ENCODE measurements around the gene TBC1D5. TPM values are rescaled to one million over a fixed set of nuclear protein-coding genes. Genes with fewer than 3 reads are reported as not detected.

TBC1D5 gene
- total and polyA plus RNA-seq, 2 experiments from 2014 or later = 31.0 to 69.9 TPM

DNA sequence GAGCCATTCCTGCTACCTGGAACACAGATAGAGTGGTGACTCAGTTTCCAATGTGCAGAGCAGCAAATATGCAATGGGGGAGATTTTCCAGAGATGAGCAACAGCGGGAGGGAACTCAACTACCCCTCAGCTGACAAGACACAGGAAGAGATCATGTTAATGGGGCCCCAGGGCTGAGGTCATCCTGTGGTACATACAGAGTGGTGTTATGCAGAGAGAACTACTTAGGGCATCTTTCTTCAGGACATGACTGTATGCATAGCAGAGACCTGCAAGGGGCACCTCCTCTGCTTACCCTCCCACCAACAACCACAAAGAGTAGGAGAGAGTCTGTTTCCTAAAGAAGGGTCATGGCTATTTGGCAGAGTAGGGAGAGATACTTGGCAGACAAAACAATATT is 6.8 kb upstream of the TBC1D5 start:
- H3K79me2 ChIP-seq (ENCODE audit: insufficient read depth) = no peaks in the 10 kb centered on the region
- H3K9ac ChIP-seq = no peak overlapping the region
- WGBS, 2 experiments (ENCODE audit: low coverage in 1 of 2, low lambda C conversion rate in 2 of 2, missing lambda C conversion rate in 2 of 2) = 82 to 93% methylated on average over 1 of the region's 1 CpG
- peak; percentile 9 for DNase-seq
- no peaks in the 10 kb centered on the region for H3K4me1 ChIP-seq (ENCODE audit: insufficient read depth)
- in situ Hi-C loops (cut with MboI) = no loop called here
- H3K9me2 ChIP-seq (ENCODE audit: insufficient read depth) = no peaks in the 10 kb centered on the region
- peak overlapping the region; percentile 57 for H2AFZ ChIP-seq
- no peaks in the 10 kb centered on the region for H3K27me3 ChIP-seq (replicated peaks; ENCODE audit: insufficient read depth)
- H3K9me3 ChIP-seq (ENCODE audit: low read depth) = no peaks in the 10 kb centered on the region
- peak overlapping the region; percentile 36; the same call in 1 of the 2 replicates for H3K4me3 ChIP-seq
- no peaks in the 10 kb centered on the region for H4K20me1 ChIP-seq (ENCODE audit: insufficient read depth)
- H3K36me3 ChIP-seq (ENCODE audit: low read depth) = no peaks in the 10 kb centered on the region
- no peak for TF ChIP-seq EZH2 (IDR thresholded peaks at IDR 0.05; ENCODE audit: insufficient read depth, poor library complexity, severe bottlenecking)
- no peak for TF ChIP-seq EZH2phosphoT487 (IDR thresholded peaks at IDR 0.05; ENCODE audit: insufficient read depth, low read depth)
- no peak overlapping the region for H3K27ac ChIP-seq
- no peak overlapping the region for H3K4me2 ChIP-seq (ENCODE audit: unreplicated experiment)
- H3F3A ChIP-seq (ENCODE audit: insufficient read depth) = no peaks in the 10 kb centered on the region

DNA sequence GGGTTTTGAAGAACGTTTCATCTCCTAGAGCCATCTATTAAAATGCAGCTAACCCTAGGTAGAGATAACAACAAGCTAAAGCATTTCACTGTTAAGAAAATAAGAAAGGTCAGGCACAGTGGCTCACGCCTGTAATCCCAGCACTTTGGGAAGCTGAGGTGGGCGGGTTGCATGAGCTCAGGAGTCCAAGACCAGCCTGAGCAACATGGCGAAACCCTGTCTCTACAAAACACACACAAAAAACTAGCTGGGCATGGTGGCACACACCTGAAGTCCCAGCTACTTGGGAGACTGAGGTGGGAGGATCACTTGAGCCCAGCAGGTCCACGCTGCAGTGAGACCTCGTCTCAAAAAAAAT is 5.4 kb upstream of the TBC1D5 start:
- no peak overlapping the region for H3K27ac ChIP-seq
- DNase-seq = no peak
- H3K4me2 ChIP-seq (ENCODE audit: unreplicated experiment) = no peak overlapping the region
- no peak overlapping the region for H2AFZ ChIP-seq
- H4K20me1 ChIP-seq (ENCODE audit: insufficient read depth) = no peaks in the 10 kb centered on the region
- H3K4me3 ChIP-seq = no peak overlapping the region
- TF ChIP-seq EZH2phosphoT487 (IDR thresholded peaks at IDR 0.05; ENCODE audit: insufficient read depth, low read depth) = no peak
- TF ChIP-seq EZH2 (IDR thresholded peaks at IDR 0.05; ENCODE audit: insufficient read depth, poor library complexity, severe bottlenecking) = no peak
- H3K9ac ChIP-seq = no peak overlapping the region
- no peaks in the 10 kb centered on the region for H3K9me3 ChIP-seq (ENCODE audit: low read depth)
- H3K9me2 ChIP-seq (ENCODE audit: insufficient read depth) = no peaks in the 10 kb centered on the region
- no peaks in the 10 kb centered on the region for H3K27me3 ChIP-seq (replicated peaks; ENCODE audit: insufficient read depth)
- in situ Hi-C loops (cut with MboI) = no loop called here
- H3K4me1 ChIP-seq (ENCODE audit: insufficient read depth) = peaks cover 5% of the 10 kb centered on the region; the same call in 1 of the 2 replicates
- no peaks in the 10 kb centered on the region for H3K36me3 ChIP-seq (ENCODE audit: low read depth)
- WGBS, 2 experiments (ENCODE audit: low coverage in 1 of 2, low lambda C conversion rate in 2 of 2, missing lambda C conversion rate in 2 of 2) = 80 to 82% methylated on average over 6 of the region's 6 CpGs
- no peaks in the 10 kb centered on the region for H3K79me2 ChIP-seq (ENCODE audit: insufficient read depth)
- peaks cover 6% of the 10 kb centered on the region; the same call in 1 of the 2 replicates for H3F3A ChIP-seq (ENCODE audit: insufficient read depth)

DNA sequence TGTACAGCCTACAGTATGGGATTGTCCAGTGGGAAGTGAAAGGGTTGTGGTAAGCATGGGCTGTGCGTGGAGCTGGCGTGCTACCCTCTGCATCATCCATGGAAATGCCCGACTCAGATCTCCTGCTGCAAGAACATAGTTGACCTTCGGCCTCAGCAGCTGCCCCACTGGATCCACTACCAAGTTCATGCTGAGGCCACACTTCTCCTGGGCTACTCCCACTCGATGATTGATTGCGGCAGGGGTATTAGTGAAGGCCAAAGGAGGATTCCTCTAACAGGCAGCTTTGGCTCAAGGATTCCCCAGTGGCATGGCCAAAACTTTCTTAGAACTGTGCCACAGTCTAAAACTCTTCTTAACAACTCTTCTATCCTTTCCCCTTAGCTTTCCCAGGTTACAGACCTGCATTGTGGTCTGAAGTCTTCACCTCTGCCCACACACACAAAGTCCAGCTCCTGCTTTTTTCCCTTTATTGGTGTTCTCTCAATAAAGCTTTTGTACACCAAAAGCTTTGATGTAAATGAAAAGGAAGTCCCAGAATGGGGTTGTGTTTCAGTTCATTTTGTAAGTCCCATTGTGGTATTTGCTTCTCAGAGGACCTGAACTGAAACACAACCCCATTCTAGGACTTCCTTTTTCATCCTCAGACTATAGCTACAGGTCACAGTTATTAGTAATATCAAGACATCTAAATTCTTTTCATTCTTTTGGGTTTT is 4.9 kb upstream of the TBC1D5 start:
- TF ChIP-seq EZH2phosphoT487 (IDR thresholded peaks at IDR 0.05; ENCODE audit: insufficient read depth, low read depth) (no peak), EZH2 (IDR thresholded peaks at IDR 0.05; ENCODE audit: insufficient read depth, poor library complexity, severe bottlenecking) (no peak)
- H3K9ac ChIP-seq = no peak overlapping the region
- DNase-seq = no peak
- peaks cover 5% of the 10 kb centered on the region; the same call in 1 of the 2 replicates for H3K4me1 ChIP-seq (ENCODE audit: insufficient read depth)
- no peak overlapping the region for H3K4me2 ChIP-seq (ENCODE audit: unreplicated experiment)
- H3K36me3 ChIP-seq (ENCODE audit: low read depth) = no peaks in the 10 kb centered on the region
- H3K79me2 ChIP-seq (ENCODE audit: insufficient read depth) = no peaks in the 10 kb centered on the region
- in situ Hi-C loops (cut with MboI) = no loop called here
- H4K20me1 ChIP-seq (ENCODE audit: insufficient read depth) = no peaks in the 10 kb centered on the region
- H2AFZ ChIP-seq = no peak overlapping the region
- H3K4me3 ChIP-seq = no peak overlapping the region
- no peaks in the 10 kb centered on the region for H3K27me3 ChIP-seq (replicated peaks; ENCODE audit: insufficient read depth)
- no peaks in the 10 kb centered on the region for H3K9me3 ChIP-seq (ENCODE audit: low read depth)
- peaks cover 6% of the 10 kb centered on the region; the same call in 1 of the 2 replicates for H3F3A ChIP-seq (ENCODE audit: insufficient read depth)
- no peak overlapping the region for H3K27ac ChIP-seq
- 84 to 89% methylated on average over 6 of the region's 6 CpGs for WGBS, 2 experiments (ENCODE audit: low coverage in 1 of 2, low lambda C conversion rate in 2 of 2, missing lambda C conversion rate in 2 of 2)
- H3K9me2 ChIP-seq (ENCODE audit: insufficient read depth) = no peaks in the 10 kb centered on the region

DNA sequence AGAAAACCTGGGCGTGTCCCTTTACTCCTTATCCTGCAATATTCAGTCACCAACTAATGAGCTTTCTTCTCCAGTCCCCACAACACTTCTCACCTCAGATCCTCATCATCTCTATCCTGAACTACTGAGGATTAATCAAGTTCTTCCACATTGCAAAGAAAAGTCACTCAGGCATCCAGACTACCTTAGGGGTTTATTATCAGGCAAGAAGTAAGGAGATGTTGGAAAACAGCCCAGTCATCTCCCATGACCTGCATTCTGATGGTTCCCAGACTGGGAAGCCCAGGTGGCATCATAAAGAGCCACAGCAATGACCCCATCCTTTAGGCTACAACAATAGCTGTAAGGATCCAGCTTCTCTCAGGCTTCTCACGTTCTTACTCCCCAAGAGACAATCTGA is 3.5 kb upstream of the TBC1D5 start:
- no peak overlapping the region for H3K27ac ChIP-seq
- H3K9me3 ChIP-seq (ENCODE audit: low read depth) = no peaks in the 10 kb centered on the region
- WGBS, 2 experiments (ENCODE audit: low coverage in 1 of 2, low lambda C conversion rate in 2 of 2, missing lambda C conversion rate in 2 of 2) = 64 to 66% methylated on average over 2 of the region's 2 CpGs
- peaks cover under 1% of the 10 kb centered on the region for H3K79me2 ChIP-seq (ENCODE audit: insufficient read depth)
- peaks cover 10% of the 10 kb centered on the region for H3K4me1 ChIP-seq (ENCODE audit: insufficient read depth)
- no peak overlapping the region for H3K4me2 ChIP-seq (ENCODE audit: unreplicated experiment)
- in situ Hi-C loops (cut with MboI) = no loop called here
- peaks cover 15% of the 10 kb centered on the region for H3F3A ChIP-seq (ENCODE audit: insufficient read depth)
- H2AFZ ChIP-seq = no peak overlapping the region
- H3K9me2 ChIP-seq (ENCODE audit: insufficient read depth) = no peaks in the 10 kb centered on the region
- DNase-seq = no peak
- H3K36me3 ChIP-seq (ENCODE audit: low read depth) = no peaks in the 10 kb centered on the region
- no peak for TF ChIP-seq EZH2phosphoT487 (IDR thresholded peaks at IDR 0.05; ENCODE audit: insufficient read depth, low read depth)
- TF ChIP-seq EZH2 (IDR thresholded peaks at IDR 0.05; ENCODE audit: insufficient read depth, poor library complexity, severe bottlenecking) = no peak
- no peak overlapping the region for H3K9ac ChIP-seq
- H4K20me1 ChIP-seq (ENCODE audit: insufficient read depth) = no peaks in the 10 kb centered on the region
- no peak overlapping the region for H3K4me3 ChIP-seq
- no peaks in the 10 kb centered on the region for H3K27me3 ChIP-seq (replicated peaks; ENCODE audit: insufficient read depth)

Data from GM23248 (cell line).